H9 (cell line): ENCODE measurements around the gene TRAF3IP1. TPM values are rescaled to one million over a fixed set of nuclear protein-coding genes. Genes with fewer than 3 reads are reported as not detected.

ENCODE experiments used
- DNase-seq: peaks from one replicate; pipeline ENCODE4 v3.0.0-alpha.2; 2017
- H2AFZ ChIP-seq: one replicate; pipeline ENCODE4 v1.6.1; 2013; ENCODE audit warnings: mild to moderate bottlenecking, low read length, control low read depth, moderate library complexity
- H2AK5ac ChIP-seq: 2 replicates; pipeline ENCODE4 v1.6.1; 2013; ENCODE audit warnings: low read length, control low read depth, mixed read lengths; ENCODE audit not compliant: insufficient read length
- H2BK120ac ChIP-seq: one replicate; pipeline ENCODE4 v1.6.1; 2013; ENCODE audit warnings: low read depth, mild to moderate bottlenecking, low read length, control low read depth, inconsistent platforms; ENCODE audit not compliant: poor library complexity, severe bottlenecking
- H2BK12ac ChIP-seq: 2 replicates; pipeline ENCODE4 v1.6.1; 2013; ENCODE audit warnings: low read length, control low read depth, mixed read lengths, low read depth; ENCODE audit not compliant: insufficient read length
- H2BK15ac ChIP-seq: 2 replicates; pipeline ENCODE4 v1.6.1; 2013; ENCODE audit warnings: low read depth, low read length, control low read depth
- H2BK20ac ChIP-seq: one replicate; pipeline ENCODE4 v1.6.1; 2013; ENCODE audit warnings: low read depth, mild to moderate bottlenecking, low read length, control low read depth, inconsistent platforms; ENCODE audit not compliant: poor library complexity, severe bottlenecking
- H2BK5ac ChIP-seq: 2 replicates; pipeline ENCODE4 v1.6.1; 2013; ENCODE audit warnings: low read length, control low read depth, mixed read lengths; ENCODE audit not compliant: insufficient read length
- H3K14ac ChIP-seq: 2 replicates; pipeline ENCODE4 v1.6.1; 2013; ENCODE audit warnings: low read length, control low read depth; ENCODE audit not compliant: insufficient read depth
- H3K18ac ChIP-seq: 2 replicates; pipeline ENCODE4 v1.6.1; 2013; ENCODE audit warnings: low read depth, mild to moderate bottlenecking, mixed read lengths, low read length, control low read depth; ENCODE audit not compliant: insufficient read length
- H3K23ac ChIP-seq: 2 replicates; pipeline ENCODE4 v1.6.1; 2013; ENCODE audit warnings: low read length, control low read depth, mixed read lengths, low read depth; ENCODE audit not compliant: insufficient read length
- H3K23me2 ChIP-seq: 2 replicates; pipeline ENCODE4 v1.6.1; 2013; ENCODE audit warnings: low read depth, mild to moderate bottlenecking, mixed read lengths, low read length, control low read depth; ENCODE audit not compliant: insufficient read length, poor library complexity, severe bottlenecking
- H3K27ac ChIP-seq: 2 replicates; pipeline ENCODE4 v1.5.1; 2013; ENCODE audit warnings: low read length, control low read depth, mixed read lengths, low read depth; ENCODE audit not compliant: insufficient read length
- H3K27me3 ChIP-seq: 2 replicates; pipeline ENCODE4 v1.6.1; 2013; ENCODE audit warnings: low read length, control low read depth, inconsistent platforms; ENCODE audit not compliant: insufficient read depth
- H3K4ac ChIP-seq: 2 replicates; pipeline ENCODE4 v1.6.1; 2013; ENCODE audit warnings: low read depth, mild to moderate bottlenecking, control low read depth, inconsistent platforms, low read length, moderate library complexity
- H3K4me1 ChIP-seq: 2 replicates; pipeline ENCODE4 v1.6.1; 2013; ENCODE audit warnings: low read length, control low read depth, inconsistent platforms; ENCODE audit not compliant: insufficient read depth
- H3K4me2 ChIP-seq: 2 replicates; pipeline ENCODE4 v1.6.1; 2013; ENCODE audit warnings: low read length, control low read depth, mixed read lengths; ENCODE audit not compliant: insufficient read length, insufficient read depth
- H3K56ac ChIP-seq: 2 replicates; pipeline ENCODE4 v1.6.1; 2013; ENCODE audit warnings: low read depth, mild to moderate bottlenecking, mixed read lengths, low read length, control low read depth; ENCODE audit not compliant: insufficient read length
- H3K79me1 ChIP-seq: 2 replicates; pipeline ENCODE4 v1.6.1; 2013; ENCODE audit warnings: low read depth, mild to moderate bottlenecking, moderate library complexity, low read length, control low read depth, inconsistent platforms; ENCODE audit not compliant: insufficient read depth, poor library complexity, severe bottlenecking
- H3K79me2 ChIP-seq: 2 replicates; pipeline ENCODE4 v1.6.1; 2013; ENCODE audit warnings: low read length, control low read depth, inconsistent platforms; ENCODE audit not compliant: insufficient read depth
- H3K9ac ChIP-seq: 2 replicates; pipeline ENCODE4 v1.6.1; 2013; ENCODE audit warnings: low read length, control low read depth, mixed read lengths; ENCODE audit not compliant: insufficient read length; ENCODE audit errors: extremely low read depth
- H3K9me3 ChIP-seq: one replicate; pipeline ENCODE4 v1.6.1; 2013; ENCODE audit warnings: low read depth, low read length, inconsistent platforms; ENCODE audit not compliant: control insufficient read depth
- H3T11ph ChIP-seq: one replicate; pipeline ENCODE4 v1.6.1; 2013; ENCODE audit warnings: mild to moderate bottlenecking, low read length, control low read depth, inconsistent platforms
- H4K20me1 ChIP-seq: one replicate; pipeline ENCODE4 v1.6.1; 2013; ENCODE audit not compliant: control insufficient read depth, insufficient read length, insufficient read depth
- H4K5ac ChIP-seq: 2 replicates; pipeline ENCODE4 v1.6.1; 2013; ENCODE audit warnings: low read depth, mild to moderate bottlenecking, mixed read lengths, low read length, control low read depth; ENCODE audit not compliant: insufficient read length
- H4K8ac ChIP-seq: replicated peaks from 2 replicates; pipeline ENCODE4 v1.6.1; 2013; ENCODE audit warnings: low read length, control low read depth, mixed read lengths, low read depth; ENCODE audit not compliant: insufficient read length
- H4K91ac ChIP-seq: 2 replicates; pipeline ENCODE4 v1.6.1; 2013; ENCODE audit warnings: low read depth, mild to moderate bottlenecking, moderate library complexity, mixed read lengths, low read length, control low read depth; ENCODE audit not compliant: insufficient read length
- H3K27ac Mint-ChIP-seq, 3 experiments: 2 replicates in 2 of 3; 3 replicates in 1 of 3; pipeline ENCODE4 v1.8.0; 2020 to 2021; ENCODE audit warnings: mixed read lengths in 3 of 3, mild to moderate bottlenecking in 1 of 3, moderate library complexity in 1 of 3
- H3K27me3 Mint-ChIP-seq: 2 replicates; pipeline ENCODE4 v1.8.0; 2021; ENCODE audit warnings: low read depth, mild to moderate bottlenecking, moderate library complexity, mixed read lengths
- H3K36me3 Mint-ChIP-seq, 3 experiments: 2 replicates in 2 of 3; 3 replicates in 1 of 3; pipeline ENCODE4 v1.8.0; 2020 to 2021; ENCODE audit warnings: low read depth in 3 of 3, mixed read lengths in 3 of 3; ENCODE audit not compliant: insufficient read depth in 1 of 3
- H3K4me1 Mint-ChIP-seq, 2 experiments: 2 replicates each; pipeline ENCODE4 v1.8.0; 2020; ENCODE audit warnings: mixed read lengths in 2 of 2
- H3K4me3 Mint-ChIP-seq, 2 experiments: 2 replicates in 1 of 2; 3 replicates in 1 of 2; pipeline ENCODE4 v1.8.0; 2020 to 2021; ENCODE audit warnings: mild to moderate bottlenecking in 2 of 2, mixed read lengths in 2 of 2, moderate library complexity in 1 of 2
- H3K9me3 Mint-ChIP-seq, 2 experiments: 2 replicates in 1 of 2; 3 replicates in 1 of 2; pipeline ENCODE4 v1.8.0; 2020; ENCODE audit warnings: mild to moderate bottlenecking in 2 of 2, mixed read lengths in 2 of 2, moderate library complexity in 1 of 2
- WGBS: extraction: QIAGEN DNeasy Blood & Tissue Kit; methylation state at CpG from one replicate; pipeline ENCODE4 v1.1.7; 2013; ENCODE audit warnings: missing lambda C conversion rate, low lambda C conversion rate, mixed read lengths; ENCODE audit not compliant: insufficient read length; ENCODE audit errors: extremely low coverage; 5-methylcytosine and 5-hydroxymethylcytosine counted together
- total RNA-seq: library from RNA; stranded (reverse); gene quantifications from 2 replicates; pipeline ENCODE4 v1.2.1, GENCODE V29; 2021
- TF ChIP-seq, protein P1 (sequence below): fragments of 200-600 bp; sonication (generic); conservative IDR thresholded peaks from 3 replicates; pipeline ENCODE4 v1.8.0; 2021; ENCODE audit warnings: antibody characterized with exemption, mild to moderate bottlenecking

The TRAF3IP1 gene
- total RNA-seq, 1 experiment from 2014 or later: 16.4 TPM

DNA sequence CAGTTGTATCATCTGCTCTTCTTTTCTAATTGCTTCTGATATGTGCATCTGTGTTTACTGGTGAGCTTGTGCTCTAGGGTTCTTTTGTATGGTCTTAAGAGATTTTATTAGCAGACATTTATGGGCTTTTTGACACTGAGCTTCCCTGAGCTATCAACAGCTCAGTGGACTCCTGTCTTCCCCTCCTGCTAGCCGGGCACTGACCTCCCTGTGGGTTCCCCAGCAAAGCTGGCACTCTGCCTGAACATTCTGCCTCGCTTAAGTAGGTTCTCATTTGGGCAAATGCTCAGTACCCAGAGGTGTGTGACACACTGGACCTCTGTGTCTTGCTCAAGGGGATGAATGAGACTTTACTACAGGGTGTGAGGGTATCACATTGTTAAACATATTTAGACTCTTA, 15.8 kb downstream of the TRAF3IP1 start:
- no peaks in the 10 kb centered on the region for H3K23me2 ChIP-seq
- no peak overlapping the region for H3K56ac ChIP-seq
- H3K9ac ChIP-seq: no peak overlapping the region
- H4K8ac ChIP-seq: no peak overlapping the region
- H3K9me3 ChIP-seq: no peaks in the 10 kb centered on the region
- no peak overlapping the region for H2AFZ ChIP-seq
- no peaks in the 10 kb centered on the region for H4K20me1 ChIP-seq
- Mint-ChIP-seq H3K4me1 (peaks cover 0 to 3% of the 10 kb centered on the region in 2 experiments; a peak in 1 of 4 replicates), H3K27ac (peak overlapping the region in 1 of 3 experiments; percentile 88; a peak in 1 of 7 replicates), H3K4me3 (no peak overlapping the region), H3K27me3 (no peaks in the 10 kb centered on the region), H3K9me3 (no peaks in the 10 kb centered on the region), H3K36me3 (peaks cover 0 to 10% (median 0%) of the 10 kb centered on the region in 3 experiments; a peak in 5 of 7 replicates)
- no peak overlapping the region for H3K4me2 ChIP-seq
- TF ChIP-seq, protein P1, sequence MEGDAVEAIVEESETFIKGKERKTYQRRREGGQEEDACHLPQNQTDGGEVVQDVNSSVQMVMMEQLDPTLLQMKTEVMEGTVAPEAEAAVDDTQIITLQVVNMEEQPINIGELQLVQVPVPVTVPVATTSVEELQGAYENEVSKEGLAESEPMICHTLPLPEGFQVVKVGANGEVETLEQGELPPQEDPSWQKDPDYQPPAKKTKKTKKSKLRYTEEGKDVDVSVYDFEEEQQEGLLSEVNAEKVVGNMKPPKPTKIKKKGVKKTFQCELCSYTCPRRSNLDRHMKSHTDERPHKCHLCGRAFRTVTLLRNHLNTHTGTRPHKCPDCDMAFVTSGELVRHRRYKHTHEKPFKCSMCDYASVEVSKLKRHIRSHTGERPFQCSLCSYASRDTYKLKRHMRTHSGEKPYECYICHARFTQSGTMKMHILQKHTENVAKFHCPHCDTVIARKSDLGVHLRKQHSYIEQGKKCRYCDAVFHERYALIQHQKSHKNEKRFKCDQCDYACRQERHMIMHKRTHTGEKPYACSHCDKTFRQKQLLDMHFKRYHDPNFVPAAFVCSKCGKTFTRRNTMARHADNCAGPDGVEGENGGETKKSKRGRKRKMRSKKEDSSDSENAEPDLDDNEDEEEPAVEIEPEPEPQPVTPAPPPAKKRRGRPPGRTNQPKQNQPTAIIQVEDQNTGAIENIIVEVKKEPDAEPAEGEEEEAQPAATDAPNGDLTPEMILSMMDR: no peak
- WGBS: no CpG with 5 or more reads among the region's 2 CpGs
- H4K91ac ChIP-seq: no peak overlapping the region
- H2BK12ac ChIP-seq: no peak overlapping the region
- no peak overlapping the region for H3K27ac ChIP-seq
- H3K4me1 ChIP-seq: no peaks in the 10 kb centered on the region
- H3K79me1 ChIP-seq: no peaks in the 10 kb centered on the region
- H2BK120ac ChIP-seq: no peak overlapping the region
- no peak overlapping the region for H4K5ac ChIP-seq
- H3K4ac ChIP-seq: no peak overlapping the region
- no peak overlapping the region for H3K23ac ChIP-seq
- H2BK15ac ChIP-seq: no peak overlapping the region
- no peak overlapping the region for H2AK5ac ChIP-seq
- no peak overlapping the region for H3T11ph ChIP-seq
- no peak overlapping the region for H3K18ac ChIP-seq
- no peaks in the 10 kb centered on the region for H3K79me2 ChIP-seq
- no peaks in the 10 kb centered on the region for H3K27me3 ChIP-seq
- DNase-seq: no peak
- no peak overlapping the region for H3K14ac ChIP-seq
- no peak overlapping the region for H2BK20ac ChIP-seq
- no peak overlapping the region for H2BK5ac ChIP-seq
